Trophoblast cell (in vitro differentiated cells and primary cell): Measurements from ENCODE around the gene ZNF169.
A peak's percentile ranks its signal among the peaks of the same experiment; 100 is the strongest.
"Not testable (repeated sequence)": the region's sequence is repeated elsewhere in the genome, so short reads cannot be mapped to it uniquely, and the experiment has no call there.

Source experiments
- DNase-seq, 2 donors: peaks; one replicate each; pipeline ENCODE4 v3.0.0-alpha.2; 2016
- H2AFZ ChIP-seq: 2 replicates; pipeline ENCODE4 v1.6.1; 2013; ENCODE audit warnings: low read length, moderate library complexity, mild to moderate bottlenecking; ENCODE audit not compliant: insufficient read depth, poor library complexity
- H2AK5ac ChIP-seq: 2 replicates; pipeline ENCODE4 v1.6.1; 2013; ENCODE audit warnings: mild to moderate bottlenecking, low read length
- H2BK120ac ChIP-seq: 2 replicates; pipeline ENCODE4 v1.6.1; 2013; ENCODE audit warnings: low read length, mild to moderate bottlenecking, moderate library complexity; ENCODE audit not compliant: insufficient read depth, poor library complexity
- H2BK12ac ChIP-seq: 2 replicates; pipeline ENCODE4 v1.6.1; 2013; ENCODE audit warnings: mild to moderate bottlenecking, low read length, moderate library complexity
- H2BK5ac ChIP-seq: 2 replicates; pipeline ENCODE4 v1.6.1; 2013; ENCODE audit warnings: low read length, low read depth, moderate library complexity, mild to moderate bottlenecking; ENCODE audit not compliant: poor library complexity
- H3K14ac ChIP-seq: 2 replicates; pipeline ENCODE4 v1.6.1; 2013; ENCODE audit warnings: mild to moderate bottlenecking, low read length
- H3K18ac ChIP-seq: 2 replicates; pipeline ENCODE4 v1.6.1; 2013; ENCODE audit warnings: mild to moderate bottlenecking, low read length
- H3K23ac ChIP-seq: 2 replicates; pipeline ENCODE4 v1.6.1; 2013; ENCODE audit warnings: low read length
- H3K27ac ChIP-seq: 2 replicates; pipeline ENCODE4 v1.5.1; 2013; ENCODE audit warnings: low read depth, mild to moderate bottlenecking, inconsistent platforms, low read length, moderate library complexity
- H3K27me3 ChIP-seq: 2 replicates; pipeline ENCODE4 v1.6.1; 2013; ENCODE audit warnings: inconsistent platforms, mild to moderate bottlenecking, low read length, moderate library complexity; ENCODE audit not compliant: insufficient read depth
- H3K36me3 ChIP-seq, 2 experiments: 1 replicate in 1 of 2; 2 replicates in 1 of 2; pipeline ENCODE4 v1.6.1; 2013; ENCODE audit warnings: low read length in 2 of 2, mild to moderate bottlenecking in 2 of 2, moderate library complexity in 1 of 2; ENCODE audit not compliant: insufficient read depth in 2 of 2, control insufficient read depth in 1 of 2
- H3K4ac ChIP-seq: 2 replicates; pipeline ENCODE4 v1.6.1; 2013; ENCODE audit warnings: low read depth, mild to moderate bottlenecking, low read length, moderate library complexity
- H3K4me1 ChIP-seq, 2 experiments: 1 replicate in 1 of 2; 2 replicates in 1 of 2; pipeline ENCODE4 v1.6.1; 2013; ENCODE audit warnings: low read length in 2 of 2, mild to moderate bottlenecking in 2 of 2, moderate library complexity in 1 of 2; ENCODE audit not compliant: insufficient read depth in 2 of 2, control insufficient read depth in 1 of 2
- H3K4me2 ChIP-seq: 2 replicates; pipeline ENCODE4 v1.6.1; 2013; ENCODE audit warnings: inconsistent platforms, mild to moderate bottlenecking, low read length, moderate library complexity
- H3K4me3 ChIP-seq: 2 replicates; pipeline ENCODE4 v1.5.1; 2013; ENCODE audit warnings: mild to moderate bottlenecking, low read depth, low read length, inconsistent platforms
- H3K79me1 ChIP-seq: one replicate; pipeline ENCODE4 v1.6.1; 2013; ENCODE audit warnings: low read length
- H3K79me2 ChIP-seq: 2 replicates; pipeline ENCODE4 v1.6.1; 2013; ENCODE audit warnings: low read length, mild to moderate bottlenecking; ENCODE audit not compliant: control insufficient read depth, insufficient read depth, poor library complexity
- H3K9ac ChIP-seq: 2 replicates; pipeline ENCODE4 v1.6.1; 2013; ENCODE audit warnings: mild to moderate bottlenecking, low read length
- H3K9me3 ChIP-seq: 2 replicates; pipeline ENCODE4 v1.6.1; 2013; ENCODE audit warnings: low read depth, mild to moderate bottlenecking, control low read depth, inconsistent platforms, low read length; ENCODE audit not compliant: insufficient read depth
- H4K12ac ChIP-seq: 2 replicates; pipeline ENCODE4 v1.6.1; 2013; ENCODE audit warnings: low read depth, mild to moderate bottlenecking, low read length, moderate library complexity
- H4K8ac ChIP-seq: 2 replicates; pipeline ENCODE4 v1.6.1; 2013; ENCODE audit warnings: low read depth, mild to moderate bottlenecking, low read length, moderate library complexity
- H4K91ac ChIP-seq: one replicate; pipeline ENCODE4 v1.6.1; 2013; ENCODE audit warnings: low read depth, mild to moderate bottlenecking, low read length, moderate library complexity
- WGBS: extraction: QIAGEN DNeasy Blood & Tissue Kit; methylation state at CpG from one replicate; pipeline ENCODE4 v1.1.7; 2013; ENCODE audit warnings: missing lambda C conversion rate; ENCODE audit not compliant: insufficient read length, insufficient coverage; ENCODE audit errors: extremely low coverage; 5-methylcytosine and 5-hydroxymethylcytosine counted together

Gene ZNF169

DNA sequence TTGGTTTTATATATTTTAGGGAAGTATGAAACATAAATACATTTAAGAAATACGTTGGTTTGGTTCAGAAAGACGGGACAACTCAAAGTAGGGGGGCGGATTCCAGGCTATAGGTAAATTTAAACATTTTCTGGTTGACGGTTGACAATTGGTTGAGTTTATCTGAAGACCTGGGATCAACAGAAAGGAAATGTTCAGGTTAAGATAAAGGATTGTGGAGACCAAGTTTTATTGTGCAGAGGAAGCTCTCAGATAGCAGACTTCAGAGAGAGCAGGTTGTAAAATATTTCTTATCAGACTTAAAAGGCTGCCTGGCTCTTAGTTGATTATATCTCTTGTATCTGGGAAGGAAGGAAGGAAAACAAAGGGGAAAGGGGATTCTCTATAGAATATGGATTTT, 17.9 kb downstream of the ZNF169 start:
- H3K14ac ChIP-seq, H4K91ac ChIP-seq, H3K79me2 ChIP-seq, H2BK120ac ChIP-seq, H3K27ac ChIP-seq, H3K4me3 ChIP-seq, H3K9me3 ChIP-seq, H3K9ac ChIP-seq, H3K79me1 ChIP-seq, H4K8ac ChIP-seq, H3K4ac ChIP-seq, H2BK5ac ChIP-seq, H4K12ac ChIP-seq, H3K23ac ChIP-seq, H2AK5ac ChIP-seq, H3K4me2 ChIP-seq, H3K36me3 ChIP-seq, H3K4me1 ChIP-seq, H3K18ac ChIP-seq, H2AFZ ChIP-seq, DNase-seq, H3K27me3 ChIP-seq, H2BK12ac ChIP-seq: not testable (repeated sequence)
- WGBS = no CpG with 5 or more reads among the region's 4 CpGs

DNA sequence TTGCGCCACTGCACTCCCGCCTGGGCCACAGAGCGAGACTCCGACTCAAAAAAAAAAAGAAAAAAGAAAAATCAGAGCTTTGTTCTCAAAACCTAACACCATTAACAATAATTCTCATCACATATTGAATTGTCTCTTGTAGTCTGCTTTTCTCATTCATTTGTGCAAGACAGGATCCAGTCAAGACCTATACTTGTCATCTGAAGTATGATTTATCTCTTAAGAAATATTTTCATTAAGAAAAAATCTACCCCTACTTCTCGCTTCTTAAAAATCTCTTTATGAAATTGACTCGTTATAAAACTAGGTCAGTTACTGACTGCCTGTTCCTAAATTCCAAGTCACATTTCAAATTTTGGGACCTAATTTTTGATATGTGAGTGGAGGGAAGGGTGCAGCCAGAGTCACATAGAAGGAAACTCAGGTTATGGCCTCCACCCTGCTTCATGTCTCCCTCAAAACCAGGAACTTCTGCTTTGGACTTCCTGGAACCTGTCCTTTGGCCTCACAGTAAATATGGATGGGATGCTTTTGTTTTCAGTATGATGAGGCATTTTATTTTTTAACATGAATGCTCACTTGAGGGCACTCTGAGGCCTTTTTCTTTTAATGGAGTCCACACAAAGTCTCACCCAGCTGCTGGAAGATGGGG, 18.9 kb downstream of the ZNF169 start:
- H4K8ac ChIP-seq = no peak overlapping the region
- 100% methylated on average over 1 of the region's 6 CpGs for WGBS
- no peak overlapping the region for H2BK12ac ChIP-seq
- no peaks in the 10 kb centered on the region for H3K4me1 ChIP-seq
- no peak overlapping the region for H3K23ac ChIP-seq
- H3K27me3 ChIP-seq = no peaks in the 10 kb centered on the region
- DNase-seq = no peak
- no peak overlapping the region for H3K14ac ChIP-seq
- H2AFZ ChIP-seq = no peak overlapping the region
- H2AK5ac ChIP-seq = no peak overlapping the region
- no peak overlapping the region for H3K4me2 ChIP-seq
- H3K79me2 ChIP-seq = no peaks in the 10 kb centered on the region
- no peak overlapping the region for H3K18ac ChIP-seq
- H2BK120ac ChIP-seq = no peak overlapping the region
- no peak overlapping the region for H4K91ac ChIP-seq
- no peak overlapping the region for H3K4ac ChIP-seq
- no peak overlapping the region for H2BK5ac ChIP-seq
- H3K9ac ChIP-seq = no peak overlapping the region
- H4K12ac ChIP-seq = no peak overlapping the region
- no peaks in the 10 kb centered on the region for H3K79me1 ChIP-seq
- no peak overlapping the region for H3K4me3 ChIP-seq
- no peak overlapping the region for H3K27ac ChIP-seq
- no peaks in the 10 kb centered on the region for H3K36me3 ChIP-seq
- peaks cover 3% of the 10 kb centered on the region for H3K9me3 ChIP-seq

DNA sequence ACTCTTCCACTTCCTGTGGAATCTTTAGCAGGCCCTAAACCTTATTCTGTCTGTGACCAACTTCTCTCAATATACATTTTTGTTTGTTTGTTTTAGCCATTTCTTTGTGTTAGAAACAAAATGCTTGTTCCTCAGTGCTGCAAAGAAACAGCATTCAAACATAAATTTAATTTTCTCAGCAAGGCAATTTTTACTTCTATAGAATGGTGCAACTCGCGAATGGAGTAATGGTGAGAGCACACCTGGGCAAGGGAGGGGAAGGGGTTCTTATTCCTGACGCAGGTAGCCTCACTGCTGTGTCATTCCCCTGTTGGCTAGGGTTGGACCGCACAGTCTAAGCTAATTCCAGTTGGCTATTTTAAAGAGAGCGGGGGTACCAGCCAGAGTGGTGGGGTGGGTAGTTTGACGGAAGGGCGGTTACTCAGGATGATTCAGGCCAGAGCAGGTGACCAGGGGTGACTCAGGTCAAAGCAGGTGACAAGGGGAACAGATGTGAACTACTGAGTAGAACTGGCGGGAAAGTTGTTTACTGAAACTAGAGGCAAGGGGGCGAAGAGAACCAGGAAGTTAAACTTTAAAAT, 21.4 kb downstream of the ZNF169 start:
- peaks cover 3% of the 10 kb centered on the region for H3K9me3 ChIP-seq
- no peak overlapping the region for H2BK120ac ChIP-seq
- no peak overlapping the region for H2BK12ac ChIP-seq
- H3K27me3 ChIP-seq = no peaks in the 10 kb centered on the region
- no peaks in the 10 kb centered on the region for H3K36me3 ChIP-seq
- H3K4ac ChIP-seq = no peak overlapping the region
- H2AFZ ChIP-seq = no peak overlapping the region
- no peak overlapping the region for H3K18ac ChIP-seq
- WGBS = no CpG with 5 or more reads among the region's 9 CpGs
- H4K91ac ChIP-seq = no peak overlapping the region
- H3K4me3 ChIP-seq = no peak overlapping the region
- no peak overlapping the region for H2AK5ac ChIP-seq
- H3K23ac ChIP-seq = no peak overlapping the region
- no peaks in the 10 kb centered on the region for H3K4me1 ChIP-seq
- no peak overlapping the region for H2BK5ac ChIP-seq
- no peak overlapping the region for H4K12ac ChIP-seq
- no peaks in the 10 kb centered on the region for H3K79me2 ChIP-seq
- peak; percentile 25 to 41 for DNase-seq
- H3K79me1 ChIP-seq = no peaks in the 10 kb centered on the region
- no peak overlapping the region for H4K8ac ChIP-seq
- no peak overlapping the region for H3K14ac ChIP-seq
- H3K9ac ChIP-seq = no peak overlapping the region
- H3K27ac ChIP-seq = no peak overlapping the region
- no peak overlapping the region for H3K4me2 ChIP-seq

DNA sequence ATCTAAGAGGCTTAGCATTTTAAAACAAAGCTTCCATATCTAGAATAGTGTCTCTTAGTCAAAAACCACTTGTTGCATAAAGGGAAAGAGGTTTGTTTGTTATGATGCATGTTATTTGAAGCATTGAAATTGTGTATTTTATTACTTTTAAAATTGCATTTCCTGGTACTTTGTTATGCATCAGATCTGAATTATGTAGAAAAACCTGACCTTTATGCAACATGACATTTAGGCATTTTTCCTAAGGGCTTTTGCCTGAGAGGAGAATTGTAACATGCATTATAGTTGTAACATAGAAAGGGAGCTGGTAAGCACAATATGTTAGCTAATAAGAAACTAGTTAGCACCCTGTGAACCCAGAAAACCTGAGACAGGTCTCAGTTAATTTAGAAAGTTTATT, 22.0 kb downstream of the ZNF169 start:
- Histone ChIP-seq H2BK12ac (no peak overlapping the region), H3K14ac (no peak overlapping the region), H3K36me3 (no peaks in the 10 kb centered on the region), H3K4me2 (no peak overlapping the region), H3K9ac (no peak overlapping the region), H4K8ac (no peak overlapping the region), H3K79me2 (no peaks in the 10 kb centered on the region), H3K18ac (no peak overlapping the region), H2BK120ac (no peak overlapping the region), H4K12ac (no peak overlapping the region), H3K4me3 (no peak overlapping the region), H2AK5ac (no peak overlapping the region), H2BK5ac (no peak overlapping the region), H3K4me1 (no peaks in the 10 kb centered on the region), H4K91ac (no peak overlapping the region), H3K27ac (no peak overlapping the region), H3K23ac (no peak overlapping the region), H2AFZ (no peak overlapping the region), H3K27me3 (no peaks in the 10 kb centered on the region), H3K4ac (no peak overlapping the region), H3K79me1 (no peaks in the 10 kb centered on the region), H3K9me3 (peaks cover 3% of the 10 kb centered on the region)
- peak; percentile 18 to 90 for DNase-seq
